ENCODE data around the gene PLAAT4.

The PLAAT4 gene

DNA sequence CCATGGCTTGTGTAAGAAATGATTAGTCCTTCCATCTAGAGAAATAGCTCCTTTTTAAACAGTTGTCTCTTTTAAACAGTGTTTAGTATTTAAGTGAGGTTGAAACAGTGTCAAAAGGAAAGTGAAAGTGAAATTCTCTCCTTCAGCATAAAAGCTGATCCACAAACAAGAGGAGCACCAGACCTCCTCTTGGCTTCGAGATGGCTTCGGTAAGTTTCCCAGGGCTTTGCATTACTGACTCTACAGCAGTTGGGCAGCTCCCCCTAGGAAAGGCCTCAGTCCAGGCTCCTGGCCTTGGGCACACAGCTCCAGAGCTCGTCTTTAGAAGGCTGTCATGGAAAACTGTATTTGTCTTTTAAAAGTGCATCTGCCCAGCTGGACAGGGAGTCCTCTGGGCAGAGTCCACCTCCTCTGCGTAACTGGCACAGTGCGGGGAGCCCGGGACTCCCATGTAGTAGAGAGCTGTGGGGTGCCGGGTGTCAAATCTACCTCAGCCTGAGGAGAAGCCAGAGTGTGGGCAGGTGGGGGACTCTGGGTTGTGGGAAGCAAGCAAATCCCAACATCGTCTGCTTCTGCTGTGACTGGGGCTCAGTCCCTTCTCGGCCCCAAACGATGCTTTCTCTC is at the start of gene PLAAT4:
PLAAT4 (plus strand) TSS at position 140 of the 624 bp plus-strand sequence; CDS start at position 201, 61 bp downstream.
- peak; percentile 16 for DNase-seq

DNA sequence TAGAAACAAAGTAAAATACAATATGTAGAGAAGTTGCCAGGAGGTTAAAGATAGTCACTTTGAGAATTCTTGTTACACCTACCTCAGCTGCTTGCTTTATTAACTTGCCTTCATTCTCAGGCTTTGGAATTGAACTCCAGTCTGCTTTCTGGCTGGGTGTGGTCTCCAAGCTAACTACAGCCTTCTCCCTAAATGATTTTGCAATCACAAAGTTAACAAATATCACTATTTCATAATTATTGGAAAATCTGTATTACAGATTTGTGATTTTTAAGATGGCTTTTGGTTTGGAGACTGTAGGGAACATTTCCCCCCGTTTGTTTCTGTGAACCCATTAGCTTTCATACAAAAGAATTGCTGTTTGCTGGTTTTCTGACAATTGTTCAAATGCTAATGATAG is 47.8 kb upstream of the PLAAT4 start:
- no peak for DNase-seq

GRCh38 chr11:63489879-63490278 is 46.7 kb upstream of the PLAAT4 start:
- DNase-seq = no peak

- peak; percentile 30 for DNase-seq
Observed at GRCh38 chr11:63490551-63491239, 45.9 kb upstream of the PLAAT4 start, which contains the start of gene PLAAT5. Gene PLAAT5, minus strand, starts transcription at chr11:63491167. Its CDS starts 133 bp downstream, at chr11:63491034.

- DNase-seq = no peak
Observed at GRCh38 chr11:63491240-63491587, 45.4 kb upstream of the PLAAT4 start.

DNA sequence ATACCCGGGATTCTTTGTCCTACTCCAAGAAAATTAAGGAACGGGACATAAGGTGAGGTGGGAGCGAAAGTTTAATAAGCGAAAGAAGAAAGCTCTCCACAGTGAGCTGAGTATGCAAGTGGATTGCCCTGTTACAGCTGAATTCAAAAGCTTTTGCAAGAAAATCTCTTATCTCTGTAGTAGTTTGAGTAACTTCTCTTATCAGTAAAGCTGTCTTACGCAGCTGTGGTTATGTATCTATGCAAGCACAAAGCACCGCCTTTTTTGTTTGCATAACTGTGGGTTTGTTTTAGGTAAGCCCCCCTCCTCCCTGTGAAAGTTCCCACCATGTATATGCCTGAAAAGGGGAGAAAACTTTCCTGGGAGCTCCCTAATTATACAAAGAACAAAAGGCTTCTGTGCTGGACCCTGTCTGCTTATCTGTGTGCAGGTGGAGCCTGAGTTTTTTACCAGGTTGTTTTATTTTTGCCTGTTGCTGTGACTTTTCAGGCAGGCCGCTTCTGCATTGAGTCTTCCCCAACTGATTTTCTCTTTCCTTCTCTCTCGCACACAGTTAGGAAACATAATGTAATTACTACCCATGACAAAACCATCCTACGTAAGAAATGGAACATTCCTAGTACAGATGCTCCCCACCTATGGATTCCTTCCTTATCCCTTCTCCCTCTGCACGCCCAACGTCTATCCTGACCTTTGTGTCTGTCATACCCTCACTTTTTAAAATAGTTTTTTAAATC is 44.8 kb upstream of the PLAAT4 start:
- no peak for DNase-seq

DNA sequence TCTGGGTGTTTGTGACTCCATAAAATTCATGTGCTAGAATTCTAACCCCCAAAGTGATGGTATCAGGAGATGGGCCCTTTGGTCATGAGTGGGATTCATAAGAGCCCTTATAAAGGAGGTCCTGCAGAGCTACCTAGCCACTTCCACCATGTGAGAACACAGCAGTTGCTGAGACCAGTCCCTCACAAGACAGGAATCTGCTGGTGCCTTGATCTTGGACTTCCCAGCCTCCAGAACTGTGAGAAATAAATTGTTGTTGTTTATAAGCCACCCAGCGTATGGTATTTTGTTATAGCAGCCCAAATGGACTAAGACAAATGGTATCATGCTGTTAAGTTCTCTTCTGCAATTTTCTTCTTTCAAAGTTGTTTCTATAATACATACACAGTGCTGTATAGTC is 44.2 kb upstream of the PLAAT4 start:
- DNase-seq = no peak

DNA sequence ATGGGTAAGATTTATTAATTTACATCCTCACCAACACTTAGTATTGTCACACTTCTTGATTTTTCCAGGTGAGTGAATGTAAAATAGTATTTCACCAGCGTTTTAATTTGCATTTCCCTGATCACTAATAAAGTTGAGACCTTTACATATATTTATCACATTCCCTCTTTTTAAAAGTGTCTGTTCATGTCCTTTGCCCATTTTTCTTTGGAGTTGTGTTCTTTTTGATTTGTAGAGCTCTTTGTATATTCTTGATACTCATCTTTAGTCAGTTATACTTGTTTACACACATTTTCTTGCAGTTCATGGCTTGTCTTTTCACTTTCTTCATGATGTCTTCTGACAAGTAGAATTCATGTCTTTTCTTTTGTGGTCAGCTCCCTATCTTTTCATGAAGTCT is 43.5 kb upstream of the PLAAT4 start:
- DNase-seq = no peak

- no peak for DNase-seq
Observed at GRCh38 chr11:63494975-63495374, 41.6 kb upstream of the PLAAT4 start.

DNA sequence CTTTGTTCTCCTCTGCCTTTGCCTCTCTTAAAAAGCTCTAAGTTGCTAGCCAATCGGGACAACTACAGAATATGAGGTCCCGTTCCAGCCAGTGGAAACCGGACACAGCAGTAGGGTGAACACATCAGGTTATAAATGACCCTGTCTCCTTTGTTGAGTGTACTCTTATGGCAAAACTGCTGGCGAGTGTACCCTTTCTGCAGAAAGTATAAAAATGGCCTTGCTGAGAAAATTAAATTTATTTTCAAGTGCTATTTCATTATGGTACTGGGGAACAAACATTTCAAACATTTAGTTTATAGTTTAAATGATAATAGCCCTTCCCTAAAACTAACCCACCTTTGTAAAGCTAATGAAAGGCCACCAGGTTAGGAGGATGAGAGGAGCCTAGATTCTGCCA is 36.7 kb upstream of the PLAAT4 start:
- DNase-seq = no peak

DNA sequence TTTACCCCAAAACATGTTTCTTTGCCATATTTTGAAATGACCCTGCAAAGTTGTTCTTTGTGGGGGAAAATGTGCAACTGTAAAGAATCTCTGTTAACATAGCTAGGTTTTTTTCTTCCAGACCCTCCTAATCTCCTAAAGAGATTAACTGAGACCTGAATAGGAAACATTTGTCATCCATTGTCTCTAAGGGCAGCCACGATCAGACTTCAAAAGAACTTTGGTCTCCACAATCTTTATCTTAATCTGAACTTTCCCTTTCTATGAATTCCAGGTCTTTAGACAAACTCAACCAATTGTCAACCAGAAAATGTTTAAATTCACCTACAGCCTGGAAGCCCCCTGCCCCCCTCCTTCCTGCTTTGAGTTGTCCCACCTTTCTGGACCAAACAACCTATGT is 35.4 kb upstream of the PLAAT4 start:
- DNase-seq = no peak

GRCh38 chr11:63502252-63502820 is 34.3 kb upstream of the PLAAT4 start:
- no peak for DNase-seq

DNA sequence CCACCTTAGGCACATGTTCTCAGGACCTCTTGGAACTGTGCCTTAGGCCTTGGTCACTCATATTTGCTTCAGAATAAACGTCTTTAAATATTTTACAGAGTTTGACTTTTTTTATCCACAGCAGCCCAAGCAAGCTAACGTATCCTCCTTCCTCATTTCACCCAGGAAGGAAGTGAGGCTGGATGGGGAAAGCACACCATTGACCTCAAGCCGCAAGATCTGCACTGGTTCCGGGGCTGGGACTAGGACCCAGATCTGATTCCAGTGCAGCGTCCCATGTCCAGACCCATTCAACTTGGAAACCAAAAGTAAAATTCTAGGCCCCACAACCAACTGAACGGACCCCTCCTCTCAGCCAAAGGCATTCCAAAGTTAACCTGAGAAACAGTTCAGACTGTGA is 33.1 kb upstream of the PLAAT4 start:
- no peak for DNase-seq

DNA sequence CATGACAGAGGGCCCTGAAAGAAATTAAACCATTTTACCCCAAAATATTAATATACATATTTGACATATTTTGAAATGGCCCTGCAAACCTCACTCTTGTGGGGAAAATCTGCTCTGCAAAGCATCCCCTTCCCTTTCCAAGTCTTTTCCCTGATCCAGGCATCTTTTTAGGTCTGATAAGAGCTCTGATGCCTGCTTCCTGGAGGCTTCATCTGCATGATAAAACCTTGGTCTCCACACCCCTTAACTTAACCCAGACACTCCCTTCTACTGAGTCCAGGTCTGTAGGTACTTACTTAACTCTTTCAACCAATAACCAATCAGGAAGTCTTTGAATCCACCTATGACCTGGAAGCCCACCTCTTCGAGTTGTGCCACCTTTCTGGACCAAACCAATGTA is 32.6 kb upstream of the PLAAT4 start:
- no peak for DNase-seq

GRCh38 chr11:63504933-63505586 is 31.5 kb upstream of the PLAAT4 start:
- no peak for DNase-seq

DNA sequence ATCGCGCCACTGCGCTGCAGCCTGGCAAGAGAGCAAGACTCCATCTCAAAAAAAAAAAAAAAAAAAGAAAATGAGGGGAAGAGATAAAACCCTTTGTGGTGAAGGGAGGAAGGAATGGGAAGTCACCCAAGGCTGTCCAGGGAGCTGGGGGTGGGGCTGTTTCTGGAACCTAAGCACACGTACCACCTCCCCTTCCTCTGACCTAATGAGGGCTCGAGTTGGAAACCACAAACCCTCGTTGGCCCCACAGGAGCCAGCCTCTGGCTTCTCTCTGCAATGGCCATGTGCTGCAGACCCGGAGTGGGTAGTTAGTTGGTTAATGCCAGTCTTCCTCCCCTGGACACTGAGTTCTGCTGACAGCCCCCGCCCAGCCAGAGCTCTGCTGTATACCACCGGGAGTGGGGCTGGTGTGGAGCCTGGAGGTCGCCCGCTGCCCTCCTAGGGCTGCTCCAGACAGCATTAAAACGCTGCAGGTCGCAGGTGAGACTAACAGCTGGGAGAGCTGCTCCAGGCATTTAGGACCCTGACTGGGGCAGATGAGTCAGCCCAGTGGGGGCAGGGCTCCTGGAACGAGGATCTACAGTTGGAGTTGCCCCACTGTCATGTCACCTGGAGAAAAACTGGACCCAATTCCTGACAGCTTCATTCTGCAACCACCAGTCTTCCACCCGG is 30.6 kb upstream of the PLAAT4 start, which contains the start of gene LGALS12:
LGALS12 (plus strand) TSS at position 228 of the 672 bp plus-strand sequence; CDS start at position 603, 375 bp downstream.
- no peak for DNase-seq

- no peak for DNase-seq
Observed at GRCh38 chr11:63506876-63507275, 29.7 kb upstream of the PLAAT4 start.

DNA sequence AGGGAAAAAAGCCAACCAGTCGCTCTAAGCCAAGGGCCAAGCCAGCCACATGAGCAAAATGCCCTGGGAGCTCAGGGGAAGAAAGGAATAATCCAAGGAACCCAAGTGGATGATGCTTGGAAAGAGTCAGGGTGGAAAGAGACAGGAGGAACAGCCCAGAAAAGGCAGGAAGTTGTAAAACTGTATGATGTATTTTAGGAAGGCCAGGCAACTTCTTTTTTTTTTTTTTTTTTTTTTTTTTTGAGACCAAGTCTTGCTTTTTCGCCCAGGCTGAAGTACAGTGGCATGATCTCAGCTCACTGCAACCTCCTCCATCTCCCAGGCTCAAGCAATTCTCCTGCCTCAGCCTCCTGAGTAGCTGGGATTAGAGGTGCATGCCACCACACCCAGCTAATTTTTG is 29.1 kb upstream of the PLAAT4 start:
- no peak for DNase-seq

GRCh38 chr11:63508009-63508408 is 28.6 kb upstream of the PLAAT4 start:
- DNase-seq = no peak

- no peak for DNase-seq
Observed at GRCh38 chr11:63508745-63509144, 27.9 kb upstream of the PLAAT4 start.

- DNase-seq = no peak
Observed at GRCh38 chr11:63510360-63511047, 26.1 kb upstream of the PLAAT4 start.
